Measurements from ENCODE around the gene YIF1B. TPM values are rescaled to one million over a fixed set of nuclear protein-coding genes. Genes with fewer than 3 reads are reported as not detected.

Gene YIF1B
- total RNA-seq, 1 donor from 2014 or later, result 54.6 TPM

- Mint-ChIP-seq H3K9me3 (ENCODE audit: unreplicated experiment) (no peaks in the 10 kb centered on the region), H3K4me1 (ENCODE audit: unreplicated experiment) (peaks cover 7% of the 10 kb centered on the region), H3K4me3 (ENCODE audit: unreplicated experiment) (no peak overlapping the region), H3K36me3 (ENCODE audit: unreplicated experiment) (peaks cover 6% of the 10 kb centered on the region), H3K27ac (ENCODE audit: unreplicated experiment) (no peak overlapping the region), H3K27me3 (ENCODE audit: unreplicated experiment) (no peaks in the 10 kb centered on the region)
- no peak for DNase-seq (ENCODE audit: extremely low spot score, unreplicated experiment)
- TF ChIP-seq, protein P1, sequence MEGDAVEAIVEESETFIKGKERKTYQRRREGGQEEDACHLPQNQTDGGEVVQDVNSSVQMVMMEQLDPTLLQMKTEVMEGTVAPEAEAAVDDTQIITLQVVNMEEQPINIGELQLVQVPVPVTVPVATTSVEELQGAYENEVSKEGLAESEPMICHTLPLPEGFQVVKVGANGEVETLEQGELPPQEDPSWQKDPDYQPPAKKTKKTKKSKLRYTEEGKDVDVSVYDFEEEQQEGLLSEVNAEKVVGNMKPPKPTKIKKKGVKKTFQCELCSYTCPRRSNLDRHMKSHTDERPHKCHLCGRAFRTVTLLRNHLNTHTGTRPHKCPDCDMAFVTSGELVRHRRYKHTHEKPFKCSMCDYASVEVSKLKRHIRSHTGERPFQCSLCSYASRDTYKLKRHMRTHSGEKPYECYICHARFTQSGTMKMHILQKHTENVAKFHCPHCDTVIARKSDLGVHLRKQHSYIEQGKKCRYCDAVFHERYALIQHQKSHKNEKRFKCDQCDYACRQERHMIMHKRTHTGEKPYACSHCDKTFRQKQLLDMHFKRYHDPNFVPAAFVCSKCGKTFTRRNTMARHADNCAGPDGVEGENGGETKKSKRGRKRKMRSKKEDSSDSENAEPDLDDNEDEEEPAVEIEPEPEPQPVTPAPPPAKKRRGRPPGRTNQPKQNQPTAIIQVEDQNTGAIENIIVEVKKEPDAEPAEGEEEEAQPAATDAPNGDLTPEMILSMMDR (IDR thresholded peaks at IDR 0.05), result no peak
Measured at GRCh38 chr19:38308926-38309614, 6.7 kb downstream of the YIF1B start.

GRCh38 chr19:38308006-38308766, 7.6 kb downstream of the YIF1B start:
- DNase-seq (ENCODE audit: extremely low spot score, unreplicated experiment), result no peak
- TF ChIP-seq, protein P1 (IDR thresholded peaks at IDR 0.05), result no peak
- H3K27ac Mint-ChIP-seq (ENCODE audit: unreplicated experiment), result no peak overlapping the region
- H3K36me3 Mint-ChIP-seq (ENCODE audit: unreplicated experiment), result peaks cover 8% of the 10 kb centered on the region
- peaks cover 2% of the 10 kb centered on the region for H3K4me1 Mint-ChIP-seq (ENCODE audit: unreplicated experiment)
- no peaks in the 10 kb centered on the region for H3K9me3 Mint-ChIP-seq (ENCODE audit: unreplicated experiment)
- no peaks in the 10 kb centered on the region for H3K27me3 Mint-ChIP-seq (ENCODE audit: unreplicated experiment)
- H3K4me3 Mint-ChIP-seq (ENCODE audit: unreplicated experiment), result no peak overlapping the region

GRCh38 chr19:38307597-38307996, 8.2 kb downstream of the YIF1B start:
- H3K27me3 Mint-ChIP-seq (ENCODE audit: unreplicated experiment), result no peaks in the 10 kb centered on the region
- peaks cover 8% of the 10 kb centered on the region for H3K36me3 Mint-ChIP-seq (ENCODE audit: unreplicated experiment)
- peaks cover 2% of the 10 kb centered on the region for H3K4me1 Mint-ChIP-seq (ENCODE audit: unreplicated experiment)
- no peak overlapping the region for H3K27ac Mint-ChIP-seq (ENCODE audit: unreplicated experiment)
- H3K4me3 Mint-ChIP-seq (ENCODE audit: unreplicated experiment), result no peak overlapping the region
- DNase-seq (ENCODE audit: extremely low spot score, unreplicated experiment), result no peak
- TF ChIP-seq, protein P1 (IDR thresholded peaks at IDR 0.05), result no peak
- no peaks in the 10 kb centered on the region for H3K9me3 Mint-ChIP-seq (ENCODE audit: unreplicated experiment)

DNA sequence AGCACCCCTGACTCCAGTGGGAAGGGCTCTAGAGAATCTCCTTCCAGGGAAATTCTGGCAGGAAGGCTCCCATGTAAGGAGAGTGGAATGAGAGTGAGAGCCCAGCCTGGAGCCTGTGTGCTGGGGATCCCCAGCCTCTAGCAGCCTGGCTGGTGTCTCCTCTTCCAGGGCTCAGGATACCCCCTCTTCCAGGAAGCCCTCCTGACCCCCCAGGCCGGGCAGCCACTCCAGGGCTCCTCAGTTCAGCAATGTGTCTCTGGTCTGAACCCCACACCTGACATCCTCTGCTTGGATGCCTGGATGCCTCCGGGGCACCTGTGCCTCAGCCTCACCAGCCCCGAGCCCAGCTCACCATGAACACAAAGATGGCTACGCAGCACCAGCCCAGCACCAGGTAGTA, 8.7 kb downstream of the YIF1B start:
- Mint-ChIP-seq H3K36me3 (ENCODE audit: unreplicated experiment) (peaks cover 8% of the 10 kb centered on the region), H3K9me3 (ENCODE audit: unreplicated experiment) (no peaks in the 10 kb centered on the region), H3K4me1 (ENCODE audit: unreplicated experiment) (peaks cover 2% of the 10 kb centered on the region), H3K4me3 (ENCODE audit: unreplicated experiment) (no peak overlapping the region), H3K27me3 (ENCODE audit: unreplicated experiment) (no peaks in the 10 kb centered on the region), H3K27ac (ENCODE audit: unreplicated experiment) (no peak overlapping the region)
- TF ChIP-seq, protein P1 (IDR thresholded peaks at IDR 0.05), result no peak
- DNase-seq (ENCODE audit: extremely low spot score, unreplicated experiment), result no peak

DNA sequence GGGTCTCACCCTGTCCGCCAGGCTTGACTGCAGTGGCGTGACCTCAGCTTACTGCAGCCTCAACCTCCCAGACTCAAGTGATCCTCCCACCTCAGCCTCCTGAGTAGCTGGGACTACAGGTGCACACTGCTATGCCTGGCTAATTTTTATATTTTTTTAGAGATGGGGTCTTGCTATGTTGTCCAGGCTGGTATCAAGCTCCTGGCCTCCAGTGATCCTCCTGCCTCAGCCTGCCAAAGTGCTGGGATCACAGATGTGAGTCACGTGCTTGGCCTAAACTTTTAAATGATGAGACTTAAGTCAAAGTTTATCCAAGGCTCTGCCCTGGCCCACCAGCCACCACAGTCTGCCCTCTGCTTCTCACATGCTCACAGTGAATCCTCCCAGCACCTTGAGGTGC, 9.5 kb downstream of the YIF1B start:
- Mint-ChIP-seq H3K4me3 (ENCODE audit: unreplicated experiment) (no peak overlapping the region), H3K9me3 (ENCODE audit: unreplicated experiment) (no peaks in the 10 kb centered on the region), H3K27ac (ENCODE audit: unreplicated experiment) (no peak overlapping the region), H3K4me1 (ENCODE audit: unreplicated experiment) (peaks cover 5% of the 10 kb centered on the region), H3K36me3 (ENCODE audit: unreplicated experiment) (peaks cover 8% of the 10 kb centered on the region), H3K27me3 (ENCODE audit: unreplicated experiment) (no peaks in the 10 kb centered on the region)
- no peak for DNase-seq (ENCODE audit: extremely low spot score, unreplicated experiment)
- TF ChIP-seq, protein P1 (IDR thresholded peaks at IDR 0.05), result no peak
